ENCODE results near the gene CD300H.
"Not testable (repeated sequence)": the region's sequence is repeated elsewhere in the genome, so short reads cannot be mapped to it uniquely, and the experiment has no call there.

DNA sequence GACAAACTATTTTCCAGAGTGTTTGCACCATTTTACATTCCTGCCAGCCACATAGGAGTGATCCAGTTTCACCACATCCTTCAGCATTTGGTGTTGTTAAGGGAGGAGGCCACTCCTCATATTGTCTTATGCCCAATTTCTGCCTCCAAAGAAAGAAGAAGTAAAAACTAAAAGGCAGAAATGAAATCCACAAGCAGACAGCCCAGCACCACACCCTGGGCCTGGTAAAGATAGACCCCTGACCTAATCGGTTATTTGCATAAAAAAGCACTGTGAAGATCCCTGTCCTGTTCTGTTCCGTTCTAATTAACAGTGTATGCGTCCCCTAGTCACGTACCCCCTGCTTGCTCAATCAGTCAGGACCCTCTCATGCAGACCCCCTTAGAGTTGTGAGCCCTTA, 8.9 kb downstream of the CD300H start:
- TF ChIP-seq, protein P1, sequence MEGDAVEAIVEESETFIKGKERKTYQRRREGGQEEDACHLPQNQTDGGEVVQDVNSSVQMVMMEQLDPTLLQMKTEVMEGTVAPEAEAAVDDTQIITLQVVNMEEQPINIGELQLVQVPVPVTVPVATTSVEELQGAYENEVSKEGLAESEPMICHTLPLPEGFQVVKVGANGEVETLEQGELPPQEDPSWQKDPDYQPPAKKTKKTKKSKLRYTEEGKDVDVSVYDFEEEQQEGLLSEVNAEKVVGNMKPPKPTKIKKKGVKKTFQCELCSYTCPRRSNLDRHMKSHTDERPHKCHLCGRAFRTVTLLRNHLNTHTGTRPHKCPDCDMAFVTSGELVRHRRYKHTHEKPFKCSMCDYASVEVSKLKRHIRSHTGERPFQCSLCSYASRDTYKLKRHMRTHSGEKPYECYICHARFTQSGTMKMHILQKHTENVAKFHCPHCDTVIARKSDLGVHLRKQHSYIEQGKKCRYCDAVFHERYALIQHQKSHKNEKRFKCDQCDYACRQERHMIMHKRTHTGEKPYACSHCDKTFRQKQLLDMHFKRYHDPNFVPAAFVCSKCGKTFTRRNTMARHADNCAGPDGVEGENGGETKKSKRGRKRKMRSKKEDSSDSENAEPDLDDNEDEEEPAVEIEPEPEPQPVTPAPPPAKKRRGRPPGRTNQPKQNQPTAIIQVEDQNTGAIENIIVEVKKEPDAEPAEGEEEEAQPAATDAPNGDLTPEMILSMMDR (IDR thresholded peaks at IDR 0.05) = not testable (repeated sequence)
- TF ChIP-seq ZFX (IDR thresholded peaks at IDR 0.05; ENCODE audit: borderline replicate concordance) = not testable (repeated sequence)
